ENCODE measurements around the gene SRSF10. TPM values are rescaled to one million over a fixed set of nuclear protein-coding genes. Genes with fewer than 3 reads are reported as not detected.

The SRSF10 gene
- total RNA-seq (2014; rRNA removed; shearing (Covaris generic)) (81.7 and 99.4 TPM in 2 replicates), polyA plus RNA-seq (2016; fragmentation: Nextera tagmentation; extraction: Ambion mirVana) (111 and 121 TPM in 2 replicates)

DNA sequence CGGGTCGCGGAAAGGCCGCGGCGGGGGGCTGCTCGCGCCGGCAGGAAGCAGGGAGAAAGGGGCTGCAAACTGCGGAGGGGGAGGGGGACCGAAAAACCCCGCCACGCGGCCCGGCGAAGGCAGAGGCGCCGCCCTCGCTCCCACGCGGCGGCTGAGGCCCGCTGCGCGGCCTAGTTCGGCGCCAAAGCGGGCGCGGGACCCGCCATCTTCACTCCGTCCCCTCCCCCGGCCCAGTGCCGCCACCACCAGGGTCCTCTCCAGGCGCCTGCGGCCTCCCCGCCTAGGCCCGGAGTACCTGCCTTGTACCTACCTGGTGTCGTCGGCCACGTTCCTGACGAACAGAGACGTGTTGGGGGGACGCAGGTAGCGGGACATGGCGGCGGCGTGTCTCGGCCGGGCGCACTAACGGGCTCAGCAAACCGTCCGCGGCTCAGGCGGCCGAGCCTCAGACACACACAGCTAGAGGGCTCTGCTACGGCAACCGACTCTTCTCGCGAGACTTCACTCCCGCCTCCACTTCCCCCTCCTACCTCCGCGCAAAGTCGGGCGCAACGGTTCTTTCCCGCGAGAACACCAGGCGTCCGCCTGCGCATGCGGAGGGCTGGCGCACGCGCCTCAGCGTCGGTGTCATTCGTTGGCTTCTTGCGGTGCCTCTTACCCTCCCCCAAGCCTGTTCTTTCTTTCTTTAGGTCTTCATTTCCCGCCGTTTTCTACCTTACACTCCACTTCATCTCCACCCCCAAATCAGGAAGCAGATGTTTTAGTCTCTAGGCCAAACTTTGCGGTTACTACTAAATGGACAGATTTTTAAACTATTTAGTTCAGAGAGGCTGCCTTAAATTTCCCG is at the start of gene SRSF10:
Gene SRSF10 (minus strand): TSS at position 447 of the 847 bp plus-strand sequence. CDS start 72 bp downstream, at position 375.
- H3K79me2 ChIP-seq (ENCODE audit: insufficient read depth), result peaks cover 50% of the 10 kb centered on the region
- H3K27me3 ChIP-seq (replicated peaks; ENCODE audit: insufficient read depth), result no peaks in the 10 kb centered on the region
- peaks cover 9% of the 10 kb centered on the region; the same call in 1 of the 2 replicates for H3K36me3 ChIP-seq (ENCODE audit: low read depth)
- peak within 1 kb of the TSS; percentile 95 for H3K4me2 ChIP-seq (ENCODE audit: unreplicated experiment)
- peak; percentile 100 for DNase-seq
- no peaks in the 10 kb centered on the region for H3K9me3 ChIP-seq (ENCODE audit: low read depth)
- TF ChIP-seq EZH2 (IDR thresholded peaks at IDR 0.05; ENCODE audit: insufficient read depth, poor library complexity, severe bottlenecking) (no peak), EZH2phosphoT487 (IDR thresholded peaks at IDR 0.05; ENCODE audit: insufficient read depth, low read depth) (no peak)
- WGBS, 2 experiments (ENCODE audit: low coverage in 1 of 2, low lambda C conversion rate in 2 of 2, missing lambda C conversion rate in 2 of 2), result 1% methylated on average over 53 to 84 of the region's 84 CpGs
- H4K20me1 ChIP-seq (ENCODE audit: insufficient read depth), result peaks cover 11% of the 10 kb centered on the region; the same call in 1 of the 2 replicates
- H3K4me3 ChIP-seq, result peak within 1 kb of the TSS; percentile 98
- H3K9ac ChIP-seq, result peak within 1 kb of the TSS; percentile 99
- peak within 1 kb of the TSS; percentile 96 for H2AFZ ChIP-seq
- H3K9me2 ChIP-seq (ENCODE audit: insufficient read depth), result no peaks in the 10 kb centered on the region
- H3F3A ChIP-seq (ENCODE audit: insufficient read depth), result 0 out of 2 replicates have a peak, but pooled peaks cover under 1% of the 10 kb centered on the region
- peak within 1 kb of the TSS; percentile 96 for H3K27ac ChIP-seq
- in situ Hi-C loops (cut with MboI), result no loop called here
- peaks cover 42% of the 10 kb centered on the region for H3K4me1 ChIP-seq (ENCODE audit: insufficient read depth)

DNA sequence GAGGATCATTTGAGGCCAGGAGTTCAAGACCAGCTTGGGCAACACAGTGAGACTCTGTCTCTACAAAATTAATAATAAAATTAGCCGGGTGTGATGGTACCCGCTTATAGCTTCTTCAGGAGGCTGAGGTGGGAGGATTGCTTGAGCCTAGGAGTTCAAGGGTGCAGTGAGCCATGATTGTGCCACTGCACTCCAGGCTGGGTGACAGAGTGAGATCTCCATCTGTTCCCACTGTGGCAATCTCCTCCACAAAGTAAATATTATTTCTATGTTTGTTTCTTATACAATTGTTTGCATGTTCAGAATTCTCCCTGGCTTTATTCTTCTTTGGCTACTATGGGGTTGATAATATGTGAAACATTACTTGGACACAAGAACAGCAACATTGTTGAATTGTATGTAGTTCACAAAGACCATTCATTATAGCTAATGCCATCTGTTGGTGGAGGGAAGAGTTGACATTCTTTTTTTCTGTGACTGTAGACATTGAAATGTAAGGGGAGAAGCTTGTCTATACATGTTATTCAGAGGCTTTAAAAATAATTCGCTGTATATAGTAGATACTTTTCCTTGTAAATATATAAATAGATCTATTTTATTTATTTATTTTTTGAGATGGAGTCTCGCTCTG is 47.8 kb upstream of the SRSF10 start:
- Histone ChIP-seq H4K20me1 (ENCODE audit: insufficient read depth) (no peaks in the 10 kb centered on the region), H3K36me3 (ENCODE audit: low read depth) (no peaks in the 10 kb centered on the region), H3K4me3 (no peak overlapping the region), H3K4me1 (ENCODE audit: insufficient read depth) (peaks cover 6% of the 10 kb centered on the region), H2AFZ (no peak overlapping the region), H3F3A (ENCODE audit: insufficient read depth) (no peaks in the 10 kb centered on the region), H3K27ac (no peak overlapping the region), H3K9me3 (ENCODE audit: low read depth) (no peaks in the 10 kb centered on the region), H3K9ac (no peak overlapping the region), H3K27me3 (replicated peaks; ENCODE audit: insufficient read depth) (no peaks in the 10 kb centered on the region), H3K79me2 (ENCODE audit: insufficient read depth) (no peaks in the 10 kb centered on the region), H3K9me2 (ENCODE audit: insufficient read depth) (no peaks in the 10 kb centered on the region), H3K4me2 (ENCODE audit: unreplicated experiment) (no peak overlapping the region)
- in situ Hi-C loops (cut with MboI), result no loop called here
- 80 to 83% methylated on average over 4 of the region's 4 CpGs for WGBS, 2 experiments (ENCODE audit: low coverage in 1 of 2, low lambda C conversion rate in 2 of 2, missing lambda C conversion rate in 2 of 2)
- TF ChIP-seq EZH2phosphoT487 (IDR thresholded peaks at IDR 0.05; ENCODE audit: insufficient read depth, low read depth) (no peak), EZH2 (IDR thresholded peaks at IDR 0.05; ENCODE audit: insufficient read depth, poor library complexity, severe bottlenecking) (no peak)
- DNase-seq, result peak; percentile 73

DNA sequence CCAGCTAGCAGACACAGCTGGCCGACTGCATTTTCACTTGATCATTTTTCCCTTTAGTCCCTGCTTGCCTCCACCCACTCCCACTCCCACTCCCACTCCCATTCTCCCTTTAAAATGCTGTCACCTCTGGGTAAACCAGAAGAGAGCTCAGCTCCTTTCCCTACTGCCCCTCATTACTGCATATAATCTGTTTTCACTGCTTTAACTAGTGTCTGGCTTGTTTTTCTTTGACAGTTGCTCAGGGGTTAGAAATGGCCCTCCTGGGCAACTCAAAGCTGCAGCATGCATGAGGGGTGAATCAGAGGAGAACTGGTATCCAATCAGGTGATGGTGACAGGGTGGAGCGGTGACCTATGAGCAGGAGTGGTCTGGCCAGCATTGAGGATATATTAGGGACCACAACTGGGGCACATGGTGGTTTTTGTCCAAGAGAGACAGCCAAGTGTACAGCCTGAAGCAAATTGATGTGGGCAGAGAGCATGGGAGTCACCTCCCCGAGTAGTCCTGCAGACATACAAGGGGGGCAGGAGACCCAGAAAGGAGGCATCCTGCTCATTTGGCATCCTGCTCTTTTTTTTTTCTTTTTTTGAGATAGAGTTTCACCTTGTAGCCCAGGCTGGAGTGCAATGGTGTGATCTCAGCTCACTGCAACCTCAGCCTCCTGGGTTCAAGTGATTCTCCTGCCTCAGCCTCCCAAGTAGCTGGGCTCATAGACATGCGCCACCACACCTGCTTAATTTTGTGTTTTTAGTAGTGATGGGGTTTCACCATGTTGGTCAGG is 42.6 kb upstream of the SRSF10 start:
- H3K36me3 ChIP-seq (ENCODE audit: low read depth), result no peaks in the 10 kb centered on the region
- peak overlapping the region; percentile 38 for H3K4me2 ChIP-seq (ENCODE audit: unreplicated experiment)
- peak overlapping the region; percentile 4; the same call in 1 of the 2 replicates for H2AFZ ChIP-seq
- H3K27me3 ChIP-seq (replicated peaks; ENCODE audit: insufficient read depth), result no peaks in the 10 kb centered on the region
- DNase-seq, result peak; percentile 92
- no peak for TF ChIP-seq EZH2 (IDR thresholded peaks at IDR 0.05; ENCODE audit: insufficient read depth, poor library complexity, severe bottlenecking)
- WGBS, 2 experiments (ENCODE audit: low coverage in 1 of 2, low lambda C conversion rate in 2 of 2, missing lambda C conversion rate in 2 of 2), result 56 to 71% methylated on average over 4 of the region's 4 CpGs
- H3K9me3 ChIP-seq (ENCODE audit: low read depth), result no peaks in the 10 kb centered on the region
- H3K4me3 ChIP-seq, result 0 out of 2 replicates have a peak overlapping the region, but pooled peaks have one; percentile 15
- in situ Hi-C loops (cut with MboI), result no loop called here
- no peaks in the 10 kb centered on the region for H4K20me1 ChIP-seq (ENCODE audit: insufficient read depth)
- H3K9me2 ChIP-seq (ENCODE audit: insufficient read depth), result no peaks in the 10 kb centered on the region
- H3F3A ChIP-seq (ENCODE audit: insufficient read depth), result peaks cover 33% of the 10 kb centered on the region
- peak overlapping the region; percentile 62 for H3K9ac ChIP-seq
- peak overlapping the region; percentile 83 for H3K27ac ChIP-seq
- peaks cover 54% of the 10 kb centered on the region for H3K4me1 ChIP-seq (ENCODE audit: insufficient read depth)
- H3K79me2 ChIP-seq (ENCODE audit: insufficient read depth), result no peaks in the 10 kb centered on the region

All from GM23248 (cell line).